GM12864 (cell line): ENCODE results near the gene BID.

Source experiments
- DNase-seq: peaks from one replicate; pipeline ENCODE4 v3.0.0-alpha.2; 2011; ENCODE audit warnings: low read depth
- H3K4me3 ChIP-seq: 2 replicates; pipeline ENCODE4 v1.5.1; 2011; ENCODE audit warnings: mild to moderate bottlenecking, low read depth, low read length, control low read depth
- TF ChIP-seq, protein P1 (sequence below): IDR thresholded peaks from 2 replicates; pipeline ENCODE4 v1.5.1; 2011; ENCODE audit warnings: low read depth, mild to moderate bottlenecking, moderate library complexity, low read length, control low read depth, inconsistent platforms; ENCODE audit errors: missing control alignments

BID gene

DNA sequence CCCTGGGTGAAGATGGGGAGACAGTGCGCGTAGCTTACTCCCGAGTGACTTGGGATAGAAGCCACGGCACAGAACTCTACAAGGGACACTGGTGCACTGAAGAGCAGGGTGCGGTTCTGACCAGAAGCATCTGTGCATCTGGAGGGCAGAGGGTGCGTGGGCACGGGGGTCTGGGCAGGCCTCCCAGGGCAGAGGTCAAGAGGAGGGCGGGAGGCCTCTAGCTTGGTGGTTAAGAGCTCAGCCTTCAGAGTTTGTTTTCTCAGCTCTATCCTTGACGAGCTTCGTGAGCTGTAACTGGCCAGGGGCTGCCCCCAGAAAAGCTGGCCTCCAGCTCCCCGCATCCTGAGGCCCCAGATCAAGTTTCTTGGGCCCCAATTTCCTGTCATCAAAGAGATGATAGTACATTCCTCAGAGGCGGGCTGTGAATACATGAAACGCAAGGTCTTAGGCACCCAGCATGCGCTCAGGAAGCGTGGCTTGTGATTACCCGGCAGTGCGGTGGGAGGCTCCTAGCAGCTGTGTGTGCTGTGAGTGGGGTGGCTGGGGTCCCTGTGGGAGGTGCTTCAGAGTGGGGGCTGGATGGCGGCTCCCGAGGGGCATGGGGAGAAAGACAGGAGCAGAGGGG, 6.0 kb upstream of the BID start:
- no peak for DNase-seq
- H3K4me3 ChIP-seq = peak overlapping the region; percentile 2
- TF ChIP-seq, protein P1, sequence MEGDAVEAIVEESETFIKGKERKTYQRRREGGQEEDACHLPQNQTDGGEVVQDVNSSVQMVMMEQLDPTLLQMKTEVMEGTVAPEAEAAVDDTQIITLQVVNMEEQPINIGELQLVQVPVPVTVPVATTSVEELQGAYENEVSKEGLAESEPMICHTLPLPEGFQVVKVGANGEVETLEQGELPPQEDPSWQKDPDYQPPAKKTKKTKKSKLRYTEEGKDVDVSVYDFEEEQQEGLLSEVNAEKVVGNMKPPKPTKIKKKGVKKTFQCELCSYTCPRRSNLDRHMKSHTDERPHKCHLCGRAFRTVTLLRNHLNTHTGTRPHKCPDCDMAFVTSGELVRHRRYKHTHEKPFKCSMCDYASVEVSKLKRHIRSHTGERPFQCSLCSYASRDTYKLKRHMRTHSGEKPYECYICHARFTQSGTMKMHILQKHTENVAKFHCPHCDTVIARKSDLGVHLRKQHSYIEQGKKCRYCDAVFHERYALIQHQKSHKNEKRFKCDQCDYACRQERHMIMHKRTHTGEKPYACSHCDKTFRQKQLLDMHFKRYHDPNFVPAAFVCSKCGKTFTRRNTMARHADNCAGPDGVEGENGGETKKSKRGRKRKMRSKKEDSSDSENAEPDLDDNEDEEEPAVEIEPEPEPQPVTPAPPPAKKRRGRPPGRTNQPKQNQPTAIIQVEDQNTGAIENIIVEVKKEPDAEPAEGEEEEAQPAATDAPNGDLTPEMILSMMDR = no peak

DNA sequence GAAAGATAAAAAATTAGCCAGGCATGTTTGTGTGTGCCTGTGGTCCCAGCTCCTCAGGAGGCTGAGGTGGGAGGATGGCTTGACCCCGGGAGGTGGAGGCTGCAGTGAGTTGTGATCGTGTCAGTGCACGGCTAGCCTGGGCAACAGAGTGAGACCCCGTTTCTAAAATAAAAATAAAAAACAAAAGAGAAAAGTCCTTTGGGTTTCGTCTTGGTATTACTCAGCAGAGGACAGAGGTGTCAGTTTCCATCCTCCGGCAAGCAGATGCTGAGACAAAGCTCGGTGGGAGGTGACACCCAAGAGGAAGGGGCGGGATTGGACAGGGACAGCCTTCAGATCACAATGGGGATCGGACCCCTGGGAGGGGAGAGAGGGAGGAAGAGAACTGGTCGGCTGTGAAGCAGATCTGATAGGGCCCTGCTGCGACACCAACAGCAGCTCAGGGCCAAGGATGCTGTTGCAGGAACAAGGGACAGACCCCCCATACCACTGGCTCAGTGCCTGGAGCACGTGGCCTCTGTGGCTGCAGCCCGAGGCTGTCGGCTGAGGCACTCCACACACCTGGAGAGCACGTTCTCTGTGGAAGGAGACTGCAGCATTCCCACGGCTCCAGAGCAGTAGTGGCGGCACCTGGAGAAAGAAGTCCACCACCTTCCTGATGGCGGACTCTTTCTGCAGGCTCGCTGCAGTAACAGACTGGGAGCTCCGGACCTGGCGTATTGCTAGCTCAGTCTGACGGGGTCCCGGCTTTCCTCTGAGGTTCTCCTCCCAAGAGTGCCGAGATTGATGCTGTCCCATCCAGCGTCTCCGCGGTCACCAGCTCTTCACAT, 5.2 kb upstream of the BID start:
- H3K4me3 ChIP-seq = peak overlapping the region; percentile 84
- DNase-seq = peak; percentile 78

DNA sequence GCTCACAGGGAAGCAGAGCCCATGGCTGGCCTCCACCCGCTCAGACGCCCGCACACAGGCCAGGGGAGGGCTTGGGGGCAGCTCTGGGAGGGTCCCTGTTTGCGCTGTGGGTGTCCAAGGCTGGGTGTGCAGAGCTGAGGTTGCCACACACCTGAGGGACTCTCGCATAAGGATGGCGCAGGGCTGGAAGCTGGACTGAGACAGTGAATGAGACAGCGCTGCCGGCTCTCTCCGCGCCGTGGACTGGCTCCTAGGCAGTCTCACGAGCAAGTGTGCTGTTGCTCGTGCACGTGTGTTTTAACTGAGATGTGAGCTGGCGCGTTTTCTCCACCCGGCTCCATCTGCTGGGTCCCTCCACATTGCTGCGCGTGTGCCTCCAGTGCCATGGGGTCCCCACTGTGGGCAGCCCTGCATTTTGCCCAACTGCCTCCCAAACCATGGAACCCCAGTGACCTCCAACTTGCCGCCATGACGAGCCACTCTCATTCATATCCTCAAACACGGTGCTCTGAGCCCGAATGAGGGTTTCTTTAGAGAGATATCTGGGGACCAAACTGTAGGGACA, 4.2 kb upstream of the BID start:
- TF ChIP-seq, protein P1 = no peak
- H3K4me3 ChIP-seq = peak overlapping the region; percentile 84
- DNase-seq = no peak

More for the DNA sequence above, 5.2 kb upstream of the BID start:
- TF ChIP-seq, protein P1 = no peak

DNA sequence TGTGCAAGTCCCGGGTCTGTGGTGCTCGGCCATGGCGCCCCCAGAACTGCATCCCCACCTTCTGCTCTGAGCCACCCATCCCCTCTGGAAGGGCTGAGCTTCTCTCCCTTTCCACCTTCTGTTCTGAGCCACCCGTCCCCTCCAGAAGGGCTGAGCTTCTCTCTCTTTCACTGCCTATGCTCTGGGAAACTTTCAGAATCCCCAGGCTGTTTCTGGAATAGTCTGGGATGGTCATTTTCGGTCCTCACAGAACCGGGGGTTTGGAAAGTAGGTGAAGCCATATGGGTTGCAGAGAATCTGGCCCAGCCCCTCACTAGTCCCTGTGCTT, 3.4 kb upstream of the BID start:
- peak overlapping the region; percentile 84 for H3K4me3 ChIP-seq
- TF ChIP-seq, protein P1 = no peak
- no peak for DNase-seq

DNA sequence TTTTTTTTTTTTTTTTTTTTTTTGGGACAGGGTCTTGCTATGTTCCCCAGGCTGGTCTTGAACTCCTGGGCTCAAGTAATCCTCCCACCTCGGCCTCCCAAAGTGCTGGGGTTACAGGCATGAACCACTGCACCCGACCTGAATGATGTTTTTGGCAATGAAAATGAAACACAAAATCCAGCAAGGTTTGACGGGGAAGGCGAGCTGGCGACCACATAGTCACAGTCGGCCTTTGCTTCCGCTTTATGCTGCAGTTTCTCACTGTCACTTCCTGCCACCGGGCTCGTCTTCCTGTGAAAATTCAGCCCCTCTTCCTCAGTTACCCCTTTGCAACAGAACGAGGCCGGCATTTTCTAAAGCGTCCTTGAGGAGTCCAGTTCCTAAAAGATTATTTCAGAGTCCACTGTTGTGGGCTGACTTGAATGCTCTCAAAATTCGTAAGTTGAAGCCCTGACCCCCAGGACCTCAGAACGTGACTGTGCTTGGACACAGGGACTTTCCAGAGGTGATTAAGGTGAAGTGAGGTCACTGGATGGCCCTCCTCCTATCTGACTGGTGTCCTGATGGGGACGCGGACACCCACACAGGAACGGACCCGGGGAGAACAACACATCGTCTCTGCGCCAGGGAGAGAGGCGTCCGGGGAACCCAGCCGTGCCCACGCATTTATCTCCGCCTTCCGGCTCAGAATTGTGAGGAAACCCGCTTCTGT, 2.9 kb upstream of the BID start:
- TF ChIP-seq, protein P1 = no peak
- DNase-seq = peak; percentile 93
- H3K4me3 ChIP-seq = peak overlapping the region; percentile 84

DNA sequence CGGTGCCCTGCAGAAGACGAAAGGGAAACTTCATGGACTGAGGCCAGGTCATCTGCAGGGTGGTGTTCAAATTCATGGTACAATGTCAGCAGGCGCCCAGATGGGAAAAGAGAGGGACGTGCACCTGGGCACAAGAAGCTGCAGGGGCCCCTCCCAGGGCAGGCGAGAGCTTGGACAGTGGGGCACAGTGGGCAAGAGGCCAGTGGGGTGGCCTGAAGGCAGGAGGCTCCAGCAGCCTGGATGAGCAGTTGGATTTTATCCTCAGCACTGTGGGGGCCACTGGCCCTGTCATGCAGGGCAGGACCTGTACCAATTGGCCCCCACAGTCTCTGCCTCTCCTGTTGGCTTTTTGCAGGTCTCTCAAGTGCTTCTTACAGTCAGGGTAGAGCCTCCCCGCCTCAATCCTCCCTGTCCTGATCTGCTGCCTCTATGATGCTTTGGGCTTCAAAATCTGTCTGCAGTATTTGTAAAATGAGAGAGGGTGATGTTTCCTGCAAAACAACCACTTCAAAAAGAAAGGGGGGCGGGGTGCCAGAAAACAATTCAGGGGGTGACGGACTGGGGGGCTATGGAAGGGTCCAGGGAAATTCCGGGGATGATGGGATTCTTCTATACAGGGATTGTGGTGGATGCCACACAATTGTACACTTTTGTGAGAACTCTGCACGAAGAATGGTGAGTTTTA, 1.7 kb upstream of the BID start:
- TF ChIP-seq, protein P1 = no peak
- no peak for DNase-seq
- no peak overlapping the region for H3K4me3 ChIP-seq
